Measurements from ENCODE around the gene PKP4. TPM values are rescaled to one million over a fixed set of nuclear protein-coding genes. Genes with fewer than 3 reads are reported as not detected.
"Not testable (repeated sequence)": the region's sequence is repeated elsewhere in the genome, so short reads cannot be mapped to it uniquely, and the experiment has no call there.

PKP4 gene
- total and polyA plus RNA-seq, 5 experiments from 2014 or later = 0.34 to 25.7 (median 1.5) TPM

- H3K27ac Mint-ChIP-seq, DNase-seq, POLR2A ChIA-PET: not testable (repeated sequence)
Measured at GRCh38 chr2:158695744-158696143, 239.0 kb downstream of the PKP4 start.

GRCh38 chr2:158699323-158699722 is 242.6 kb downstream of the PKP4 start:
- POLR2A ChIA-PET = no interaction called here
- H3K27ac Mint-ChIP-seq = no peak overlapping the region
- no peak overlapping the region for H3K4me3 Mint-ChIP-seq
- H3K4me1 Mint-ChIP-seq = no peaks in the 10 kb centered on the region
- no peak for DNase-seq
- H3K27me3 Mint-ChIP-seq = peaks cover 0 to 3% (median 0%) of the 10 kb centered on the region in 5 donors
- peaks cover 0 to 15% (median 8%) of the 10 kb centered on the region in 9 donors for H3K9me3 Mint-ChIP-seq
- no peaks in the 10 kb centered on the region for H3K36me3 Mint-ChIP-seq
- ATAC-seq = no peak

More at GRCh38 chr2:158695744-158696143, 239.0 kb downstream of the PKP4 start:
- not testable (repeated sequence) for H3K36me3 Mint-ChIP-seq, H3K4me3 Mint-ChIP-seq, H3K4me1 Mint-ChIP-seq, H3K27me3 Mint-ChIP-seq, ATAC-seq
- H3K9me3 Mint-ChIP-seq = peaks cover 0 to 15% (median 8%) of the 10 kb centered on the region in 9 donors

- Mint-ChIP-seq H3K4me3 (no peak overlapping the region), H3K36me3 (no peaks in the 10 kb centered on the region), H3K27me3 (peaks cover 0 to 5% (median 0%) of the 10 kb centered on the region in 5 donors), H3K27ac (no peak overlapping the region), H3K9me3 (peaks cover 2 to 28% (median 8%) of the 10 kb centered on the region in 9 donors), H3K4me1 (no peaks in the 10 kb centered on the region)
- DNase-seq (no peak), ATAC-seq (no peak)
- POLR2A ChIA-PET = no interaction called here
Measured at GRCh38 chr2:158701101-158701500, 244.3 kb downstream of the PKP4 start.

GRCh38 chr2:158702740-158703139 is 246.0 kb downstream of the PKP4 start:
- H3K4me1 Mint-ChIP-seq = no peaks in the 10 kb centered on the region
- DNase-seq (no peak), ATAC-seq (no peak)
- H3K27me3 Mint-ChIP-seq = peaks cover 0 to 5% (median 0%) of the 10 kb centered on the region in 5 donors
- H3K4me3 Mint-ChIP-seq = no peak overlapping the region
- H3K36me3 Mint-ChIP-seq = no peaks in the 10 kb centered on the region
- no peak overlapping the region for H3K27ac Mint-ChIP-seq
- POLR2A ChIA-PET = no interaction called here
- peaks cover 0 to 16% (median 3%) of the 10 kb centered on the region in 9 donors for H3K9me3 Mint-ChIP-seq

- ATAC-seq, H3K4me3 Mint-ChIP-seq, H3K27ac Mint-ChIP-seq, H3K27me3 Mint-ChIP-seq, H3K36me3 Mint-ChIP-seq, POLR2A ChIA-PET, H3K4me1 Mint-ChIP-seq, DNase-seq: not testable (repeated sequence)
- H3K9me3 Mint-ChIP-seq = peaks cover 0 to 16% (median 3%) of the 10 kb centered on the region in 9 donors
Measured at GRCh38 chr2:158704724-158705465, 248.1 kb downstream of the PKP4 start.

GRCh38 chr2:158712791-158713522 is 256.2 kb downstream of the PKP4 start:
- DNase-seq = no peak
- Mint-ChIP-seq H3K4me3 (no peak overlapping the region), H3K9me3 (peaks cover 0 to 17% (median 12%) of the 10 kb centered on the region in 9 donors), H3K36me3 (peaks cover 0 to 8% (median 0%) of the 10 kb centered on the region in 3 donors), H3K27ac (no peak overlapping the region), H3K4me1 (no peaks in the 10 kb centered on the region), H3K27me3 (peaks cover 0 to 33% (median 6%) of the 10 kb centered on the region in 5 donors)
- POLR2A ChIA-PET = no interaction called here
- ATAC-seq = no peak

- Mint-ChIP-seq H3K4me1 (no peaks in the 10 kb centered on the region), H3K4me3 (no peak overlapping the region), H3K27ac (no peak overlapping the region), H3K27me3 (peaks cover 0 to 33% (median 6%) of the 10 kb centered on the region in 5 donors), H3K36me3 (peaks cover 0 to 8% (median 0%) of the 10 kb centered on the region in 3 donors), H3K9me3 (peaks cover 0 to 17% (median 12%) of the 10 kb centered on the region in 9 donors)
- DNase-seq (no peak), ATAC-seq (no peak)
- POLR2A ChIA-PET = no interaction called here
Measured at GRCh38 chr2:158713523-158714138, 256.9 kb downstream of the PKP4 start.

- ATAC-seq = no peak
- peaks cover 0 to 17% (median 12%) of the 10 kb centered on the region in 9 donors for H3K9me3 Mint-ChIP-seq
- no peaks in the 10 kb centered on the region for H3K4me1 Mint-ChIP-seq
- POLR2A ChIA-PET = no interaction called here
- peaks cover 0 to 33% (median 6%) of the 10 kb centered on the region in 5 donors for H3K27me3 Mint-ChIP-seq
- no peak overlapping the region for H3K4me3 Mint-ChIP-seq
- no peak overlapping the region for H3K27ac Mint-ChIP-seq
- H3K36me3 Mint-ChIP-seq = peaks cover 0 to 8% (median 0%) of the 10 kb centered on the region in 3 donors
- DNase-seq = no peak
Measured at GRCh38 chr2:158714420-158714819, 257.7 kb downstream of the PKP4 start.

GRCh38 chr2:158715357-158715756 is 258.6 kb downstream of the PKP4 start:
- no peaks in the 10 kb centered on the region for H3K4me1 Mint-ChIP-seq
- H3K36me3 Mint-ChIP-seq = peaks cover 0 to 8% (median 0%) of the 10 kb centered on the region in 3 donors
- POLR2A ChIA-PET = no interaction called here
- ATAC-seq = no peak
- no peak for DNase-seq
- H3K4me3 Mint-ChIP-seq = no peak overlapping the region
- H3K27ac Mint-ChIP-seq = no peak overlapping the region
- H3K9me3 Mint-ChIP-seq = peaks cover 0 to 17% (median 12%) of the 10 kb centered on the region in 9 donors
- peaks cover 0 to 33% (median 6%) of the 10 kb centered on the region in 5 donors for H3K27me3 Mint-ChIP-seq

GRCh38 chr2:158716121-158716791 is 259.5 kb downstream of the PKP4 start:
- H3K4me1 Mint-ChIP-seq = no peaks in the 10 kb centered on the region
- H3K27me3 Mint-ChIP-seq = peaks cover 0 to 33% (median 6%) of the 10 kb centered on the region in 5 donors
- no peak overlapping the region for H3K4me3 Mint-ChIP-seq
- H3K9me3 Mint-ChIP-seq = peaks cover 0 to 17% (median 12%) of the 10 kb centered on the region in 9 donors
- ATAC-seq (no peak), DNase-seq (no peak)
- peak overlapping the region in 1 of 10 donors; percentile 6 for H3K27ac Mint-ChIP-seq
- POLR2A ChIA-PET = no interaction called here
- H3K36me3 Mint-ChIP-seq = peaks cover 0 to 8% (median 0%) of the 10 kb centered on the region in 3 donors

- Mint-ChIP-seq H3K4me3 (no peak overlapping the region), H3K27ac (no peak overlapping the region), H3K4me1 (no peaks in the 10 kb centered on the region), H3K27me3 (peaks cover 0 to 33% (median 6%) of the 10 kb centered on the region in 5 donors), H3K9me3 (peaks cover 0 to 17% (median 12%) of the 10 kb centered on the region in 9 donors), H3K36me3 (peaks cover 0 to 8% (median 0%) of the 10 kb centered on the region in 3 donors)
- DNase-seq (no peak), ATAC-seq (no peak)
- POLR2A ChIA-PET = no interaction called here
Measured at GRCh38 chr2:158716921-158717320, 260.2 kb downstream of the PKP4 start.

GRCh38 chr2:158717366-158718195 is 260.8 kb downstream of the PKP4 start:
- H3K4me3 Mint-ChIP-seq = no peak overlapping the region
- peaks cover 0 to 17% (median 12%) of the 10 kb centered on the region in 9 donors for H3K9me3 Mint-ChIP-seq
- ATAC-seq = no peak
- POLR2A ChIA-PET = no interaction called here
- peaks cover 0 to 33% (median 6%) of the 10 kb centered on the region in 5 donors for H3K27me3 Mint-ChIP-seq
- peaks cover 0 to 8% (median 0%) of the 10 kb centered on the region in 3 donors for H3K36me3 Mint-ChIP-seq
- no peaks in the 10 kb centered on the region for H3K4me1 Mint-ChIP-seq
- no peak for DNase-seq
- H3K27ac Mint-ChIP-seq = no peak overlapping the region
